Measurements from ENCODE around the gene B3GAT3. TPM values are rescaled to one million over a fixed set of nuclear protein-coding genes. Genes with fewer than 3 reads are reported as not detected.

B3GAT3 gene
- total RNA-seq, 2 donors from 2014 or later, result 38.6 to 53.9 TPM

DNA sequence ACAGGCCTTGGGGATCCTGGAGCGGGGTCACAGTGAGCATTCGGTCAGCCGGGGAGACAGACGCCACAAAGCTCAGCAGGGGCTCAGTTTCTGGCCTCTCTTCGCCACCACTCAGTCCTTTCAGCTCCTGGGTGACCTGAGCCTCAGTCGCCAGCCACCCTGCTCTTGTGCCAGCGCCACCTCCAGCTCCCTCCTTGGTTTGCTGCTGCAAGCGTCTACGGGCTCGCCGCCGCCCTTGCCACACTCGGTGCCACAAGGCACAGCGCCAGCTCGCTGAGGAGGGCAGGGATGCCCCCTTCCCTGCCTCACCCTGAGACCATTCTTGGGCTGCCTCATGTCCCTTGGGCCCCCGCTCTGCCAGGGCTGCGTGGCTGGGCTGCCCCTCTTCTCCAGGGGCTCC lies 46.6 kb downstream of the B3GAT3 start:
- DNase-seq, result no peak
- peak overlapping the region; percentile 77 for H3K9ac ChIP-seq (ENCODE audit: extremely low read depth, low read length, poor library complexity, severe bottlenecking)
- H3K27ac ChIP-seq (ENCODE audit: low read depth, low read length), result no peak overlapping the region
- H3K36me3 ChIP-seq (ENCODE audit: control insufficient read depth, insufficient read depth, low read length), result peaks cover 50% of the 10 kb centered on the region
- Mint-ChIP-seq H3K9me3 (no peaks in the 10 kb centered on the region), H3K4me1 (peaks cover 31% of the 10 kb centered on the region), H3K27me3 (ENCODE audit: insufficient read depth) (no peaks in the 10 kb centered on the region), H3K36me3 (ENCODE audit: low read depth) (peaks cover 57% of the 10 kb centered on the region), H3K27ac (peak overlapping the region; percentile 77), H3K4me3 (peak overlapping the region; percentile 99)
- H3K4me1 ChIP-seq (ENCODE audit: control insufficient read depth, insufficient read depth, low read length), result peaks cover 8% of the 10 kb centered on the region
- TF ChIP-seq, protein P1, sequence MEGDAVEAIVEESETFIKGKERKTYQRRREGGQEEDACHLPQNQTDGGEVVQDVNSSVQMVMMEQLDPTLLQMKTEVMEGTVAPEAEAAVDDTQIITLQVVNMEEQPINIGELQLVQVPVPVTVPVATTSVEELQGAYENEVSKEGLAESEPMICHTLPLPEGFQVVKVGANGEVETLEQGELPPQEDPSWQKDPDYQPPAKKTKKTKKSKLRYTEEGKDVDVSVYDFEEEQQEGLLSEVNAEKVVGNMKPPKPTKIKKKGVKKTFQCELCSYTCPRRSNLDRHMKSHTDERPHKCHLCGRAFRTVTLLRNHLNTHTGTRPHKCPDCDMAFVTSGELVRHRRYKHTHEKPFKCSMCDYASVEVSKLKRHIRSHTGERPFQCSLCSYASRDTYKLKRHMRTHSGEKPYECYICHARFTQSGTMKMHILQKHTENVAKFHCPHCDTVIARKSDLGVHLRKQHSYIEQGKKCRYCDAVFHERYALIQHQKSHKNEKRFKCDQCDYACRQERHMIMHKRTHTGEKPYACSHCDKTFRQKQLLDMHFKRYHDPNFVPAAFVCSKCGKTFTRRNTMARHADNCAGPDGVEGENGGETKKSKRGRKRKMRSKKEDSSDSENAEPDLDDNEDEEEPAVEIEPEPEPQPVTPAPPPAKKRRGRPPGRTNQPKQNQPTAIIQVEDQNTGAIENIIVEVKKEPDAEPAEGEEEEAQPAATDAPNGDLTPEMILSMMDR (conservative IDR thresholded peaks at IDR 0.05), result no peak
- H3K27me3 ChIP-seq (ENCODE audit: control insufficient read depth, insufficient read depth, low read length, poor library complexity, severe bottlenecking), result no peaks in the 10 kb centered on the region
- no peaks in the 10 kb centered on the region for H3K9me3 ChIP-seq (ENCODE audit: control insufficient read depth, low read length)
- WGBS, 2 experiments (ENCODE audit: insufficient coverage in 1 of 2, insufficient read length in 1 of 2), result 86 to 88% methylated on average over 16 to 17 of the region's 17 CpGs
- H3K4me3 ChIP-seq (ENCODE audit: low read length), result peak overlapping the region; percentile 86

DNA sequence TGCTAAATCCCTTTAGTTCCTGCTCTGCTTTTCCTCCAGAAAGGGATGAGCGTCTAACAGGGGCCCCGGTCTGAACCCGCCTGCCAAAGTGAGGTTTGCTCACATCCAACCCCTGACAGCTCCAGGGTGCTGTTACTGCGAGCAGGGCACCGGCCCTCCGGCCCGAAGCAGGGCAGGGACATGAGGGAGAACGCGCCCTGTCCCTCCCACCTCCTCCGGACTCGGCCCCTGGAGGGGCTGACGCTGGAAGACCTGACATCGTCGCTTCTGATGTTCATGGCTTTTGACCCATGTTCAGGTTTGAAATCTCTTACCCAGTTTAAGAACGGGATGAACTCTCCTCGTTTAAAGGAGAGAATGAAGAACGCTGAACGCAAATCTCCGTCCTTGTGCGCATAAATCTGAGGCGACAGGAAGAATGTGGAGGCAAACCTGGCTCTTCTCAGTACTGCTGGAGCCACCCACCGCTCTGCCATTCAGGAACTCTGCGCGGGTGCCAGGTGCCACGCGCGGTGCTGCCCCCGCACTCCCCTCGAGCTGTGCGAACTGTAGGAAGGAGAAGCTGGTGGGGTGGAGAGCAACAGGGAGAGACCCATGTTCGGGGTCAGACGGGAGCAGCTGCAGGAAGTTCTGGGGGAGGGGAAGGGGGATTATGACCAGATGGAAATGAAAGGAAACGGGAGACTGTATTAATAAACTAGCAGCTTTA lies 47.3 kb downstream of the B3GAT3 start:
- H3K4me1 Mint-ChIP-seq, result peaks cover 32% of the 10 kb centered on the region
- Histone ChIP-seq H3K9me3 (ENCODE audit: control insufficient read depth, low read length) (no peaks in the 10 kb centered on the region), H3K9ac (ENCODE audit: extremely low read depth, low read length, poor library complexity, severe bottlenecking) (peak overlapping the region; percentile 77), H3K27ac (ENCODE audit: low read depth, low read length) (peak overlapping the region; percentile 62), H3K4me3 (ENCODE audit: low read length) (peak overlapping the region; percentile 86), H3K4me1 (ENCODE audit: control insufficient read depth, insufficient read depth, low read length) (peaks cover 8% of the 10 kb centered on the region), H3K27me3 (ENCODE audit: control insufficient read depth, insufficient read depth, low read length, poor library complexity, severe bottlenecking) (no peaks in the 10 kb centered on the region), H3K36me3 (ENCODE audit: control insufficient read depth, insufficient read depth, low read length) (peaks cover 54% of the 10 kb centered on the region)
- peak overlapping the region; percentile 99 for H3K4me3 Mint-ChIP-seq
- TF ChIP-seq, protein P1 (conservative IDR thresholded peaks at IDR 0.05), result no peak
- 13 to 23% methylated on average over 19 to 33 of the region's 33 CpGs for WGBS, 2 experiments (ENCODE audit: insufficient coverage in 1 of 2, insufficient read length in 1 of 2)
- H3K27ac Mint-ChIP-seq, result peak overlapping the region; percentile 96
- no peaks in the 10 kb centered on the region for H3K27me3 Mint-ChIP-seq (ENCODE audit: insufficient read depth)
- DNase-seq, result peak; percentile 54
- peaks cover 63% of the 10 kb centered on the region for H3K36me3 Mint-ChIP-seq (ENCODE audit: low read depth)
- H3K9me3 Mint-ChIP-seq, result no peaks in the 10 kb centered on the region

DNA sequence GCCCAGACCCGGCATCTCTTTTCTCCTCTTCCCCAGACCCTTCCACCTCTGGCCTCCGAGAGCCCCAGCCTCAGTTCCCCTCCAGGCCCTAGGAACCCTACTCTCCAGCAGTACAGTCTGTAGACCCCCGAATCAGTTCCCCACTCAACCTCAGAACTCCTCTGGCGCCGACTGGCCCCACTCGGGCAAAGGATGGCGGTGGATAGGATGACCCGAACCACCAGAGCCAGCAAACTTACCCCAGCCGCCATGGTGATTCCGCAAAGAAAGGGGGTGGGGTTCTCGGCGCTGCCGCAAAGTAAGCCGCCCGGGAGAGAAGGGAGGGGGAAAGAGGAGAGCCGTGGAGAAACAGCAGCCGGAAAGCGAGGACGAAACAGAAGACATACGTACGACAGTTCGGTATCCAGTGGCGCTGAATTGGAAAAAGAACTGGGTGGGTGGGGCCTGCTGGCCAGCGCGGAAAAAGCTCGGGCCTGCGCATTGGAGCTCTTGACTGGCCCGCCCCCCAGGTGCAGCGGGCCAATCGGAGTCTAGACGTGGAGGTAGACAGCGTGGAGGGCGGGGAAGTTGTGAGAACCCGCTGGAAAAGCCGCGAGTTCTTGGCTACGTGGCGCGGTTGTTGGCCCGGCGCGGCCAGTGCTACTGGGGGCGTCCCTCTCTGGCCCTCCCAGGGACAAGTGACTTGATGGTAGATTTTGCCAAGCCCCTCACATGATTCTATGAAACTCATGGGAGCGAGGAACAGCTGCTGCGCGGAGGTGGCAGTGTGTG lies 48.0 kb downstream of the B3GAT3 start, which contains the start of gene EEF1G:
EEF1G (minus strand) TSS at position 300 of the 771 bp plus-strand sequence; CDS start at position 251, 49 bp downstream.
- peak within 1 kb of the TSS; percentile 90 for H3K27ac ChIP-seq (ENCODE audit: low read depth, low read length)
- peaks cover 58% of the 10 kb centered on the region for H3K36me3 ChIP-seq (ENCODE audit: control insufficient read depth, insufficient read depth, low read length)
- Mint-ChIP-seq H3K4me1 (peaks cover 32% of the 10 kb centered on the region), H3K9me3 (no peaks in the 10 kb centered on the region), H3K4me3 (peak within 1 kb of the TSS; percentile 99), H3K27ac (peak within 1 kb of the TSS; percentile 99), H3K27me3 (ENCODE audit: insufficient read depth) (no peaks in the 10 kb centered on the region), H3K36me3 (ENCODE audit: low read depth) (peaks cover 69% of the 10 kb centered on the region)
- TF ChIP-seq, protein P1 (conservative IDR thresholded peaks at IDR 0.05), result no peak
- peak within 1 kb of the TSS; percentile 95 for H3K9ac ChIP-seq (ENCODE audit: extremely low read depth, low read length, poor library complexity, severe bottlenecking)
- H3K4me1 ChIP-seq (ENCODE audit: control insufficient read depth, insufficient read depth, low read length), result peaks cover 8% of the 10 kb centered on the region
- peak; percentile 100 for DNase-seq
- no peaks in the 10 kb centered on the region for H3K27me3 ChIP-seq (ENCODE audit: control insufficient read depth, insufficient read depth, low read length, poor library complexity, severe bottlenecking)
- no peaks in the 10 kb centered on the region for H3K9me3 ChIP-seq (ENCODE audit: control insufficient read depth, low read length)
- H3K4me3 ChIP-seq (ENCODE audit: low read length), result peak within 1 kb of the TSS; percentile 92
- WGBS, 2 experiments (ENCODE audit: insufficient coverage in 1 of 2, insufficient read length in 1 of 2), result 0% methylated on average over 17 to 46 of the region's 46 CpGs

Measured in endodermal cell (in vitro differentiated cells).